GM18502 (cell line): ENCODE measurements around the gene ROGDI.

Experiments used
- ATAC-seq: cut with Tn5 transposase; IDR thresholded peaks from one replicate; pipeline ENCODE4 v1.9.1; 2021; ENCODE audit warnings: mild to moderate bottlenecking; ENCODE audit not compliant: unreplicated experiment, poor library complexity

The ROGDI gene

DNA sequence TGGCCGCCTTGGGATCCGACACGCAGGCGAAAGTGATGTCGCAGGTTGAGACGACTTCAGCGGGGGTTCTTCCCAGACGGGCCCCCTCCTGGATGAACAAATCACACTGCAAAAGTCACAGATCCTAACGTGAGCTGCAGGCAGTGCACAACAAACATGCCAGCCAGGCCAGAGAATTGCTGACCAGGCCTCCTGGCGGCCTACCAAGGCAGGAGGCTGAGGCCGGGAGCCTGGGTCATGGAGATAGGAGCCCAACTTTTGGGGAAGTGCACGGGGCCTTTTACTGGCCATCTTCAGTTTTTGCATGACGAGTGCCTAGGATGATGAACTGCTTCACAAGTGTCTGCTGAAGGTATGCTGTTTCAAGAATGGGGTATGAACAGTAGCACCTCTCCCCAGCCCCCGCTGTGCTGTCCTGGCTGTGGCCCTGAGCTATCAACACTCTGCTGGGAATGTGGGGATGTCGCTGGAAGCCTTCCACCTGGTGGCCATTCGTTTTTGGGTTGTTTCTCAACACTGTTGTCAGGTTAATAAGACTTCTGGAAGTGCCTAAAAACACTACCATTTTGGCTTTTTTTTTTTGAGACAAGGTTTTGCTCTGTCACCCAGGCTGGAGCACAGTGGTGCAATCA lies 12.2 kb upstream of the ROGDI start:
- ATAC-seq = no peak

DNA sequence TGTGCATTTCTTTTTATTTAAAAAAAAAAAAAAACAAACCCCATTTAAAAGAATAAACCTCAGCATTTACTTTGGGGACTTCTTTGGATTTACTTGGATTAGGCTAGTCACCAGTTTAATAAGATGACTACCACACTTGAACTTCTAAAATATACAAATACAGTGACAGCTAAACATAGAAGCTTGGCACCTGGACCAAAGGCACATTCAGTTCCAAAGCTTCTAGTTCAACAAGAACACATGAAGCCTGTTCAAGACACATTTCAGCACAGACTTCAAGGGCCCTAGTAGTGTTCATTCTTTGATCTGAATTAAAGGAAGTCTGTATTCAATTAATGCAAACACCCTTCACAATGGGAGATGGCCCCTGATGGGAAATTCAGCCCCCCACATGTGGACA lies 11.6 kb upstream of the ROGDI start:
- ATAC-seq = no peak

DNA sequence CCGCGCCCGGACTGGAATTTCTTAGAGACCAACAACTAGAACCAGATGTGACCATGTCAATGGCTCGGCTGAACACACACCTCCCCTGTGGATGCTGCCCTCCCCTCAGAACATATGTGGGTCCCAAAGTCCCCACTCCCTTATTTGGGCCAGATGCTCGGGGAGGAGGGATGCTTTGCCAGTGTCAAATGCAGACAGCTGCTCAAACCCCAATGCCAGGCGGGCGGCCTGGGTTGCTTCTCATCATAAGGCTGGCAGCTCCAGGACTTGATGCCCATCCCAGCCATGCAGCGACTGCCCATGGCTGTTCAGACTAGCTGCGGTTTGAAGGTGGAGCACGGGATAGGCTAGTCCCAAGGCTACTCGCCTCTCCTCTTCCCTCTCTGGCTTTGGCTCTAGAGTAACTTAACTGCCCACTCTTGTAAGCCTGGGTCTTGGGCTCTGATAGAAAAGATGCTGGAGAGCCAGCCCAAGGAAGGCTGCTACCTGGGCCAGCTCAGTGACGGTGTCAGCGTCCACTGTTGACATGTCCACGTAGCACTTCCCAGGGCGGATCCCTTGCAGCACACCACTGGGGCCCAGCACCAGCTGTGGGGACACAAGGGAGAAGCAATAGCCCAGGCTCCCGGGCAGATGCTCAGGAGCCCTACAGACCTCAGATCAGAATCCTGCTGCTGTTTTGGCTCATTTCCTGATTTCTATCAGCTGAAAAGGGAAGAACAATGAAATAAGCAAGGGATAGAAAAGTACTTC lies 11.0 kb upstream of the ROGDI start:
- ATAC-seq = no peak

DNA sequence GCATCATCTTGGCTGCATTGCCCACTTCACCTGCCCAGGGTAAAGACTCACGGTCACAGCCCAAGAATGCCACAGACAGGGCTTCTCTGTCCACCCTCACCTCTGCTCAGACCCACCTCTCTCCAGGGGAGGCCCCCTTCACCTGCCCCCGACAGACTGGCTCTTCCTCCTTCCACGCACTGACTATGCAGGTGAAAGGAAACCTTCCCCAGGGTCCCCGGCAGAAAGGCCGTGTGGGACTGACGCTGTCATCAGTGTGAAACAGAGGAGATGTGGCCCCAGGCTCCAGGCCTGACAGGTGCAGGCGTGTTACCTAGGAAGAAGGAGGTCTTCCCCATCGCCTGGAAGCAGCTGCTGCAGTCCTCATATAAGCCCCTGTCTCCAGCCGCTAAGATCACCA lies 9.3 kb upstream of the ROGDI start:
- no peak for ATAC-seq

DNA sequence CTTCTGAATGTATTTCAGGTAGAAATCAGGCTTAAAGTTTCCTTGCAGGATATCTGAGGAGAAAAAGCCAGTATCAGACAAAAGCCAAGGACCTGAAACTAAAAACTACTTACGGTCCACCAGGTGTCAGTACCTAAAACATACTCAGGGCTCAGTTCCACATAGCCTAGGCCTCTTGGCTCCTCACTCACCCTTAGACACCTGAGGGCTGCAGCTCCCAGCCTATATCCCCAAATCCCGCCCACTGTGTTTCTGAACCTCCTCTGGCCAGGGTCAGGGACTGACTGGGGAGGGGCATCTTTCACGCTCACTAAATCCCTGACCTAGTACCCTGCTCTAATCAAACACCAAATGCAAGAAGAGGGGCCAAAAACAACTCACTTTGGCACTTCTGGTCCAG lies 8.8 kb upstream of the ROGDI start:
- no peak for ATAC-seq

DNA sequence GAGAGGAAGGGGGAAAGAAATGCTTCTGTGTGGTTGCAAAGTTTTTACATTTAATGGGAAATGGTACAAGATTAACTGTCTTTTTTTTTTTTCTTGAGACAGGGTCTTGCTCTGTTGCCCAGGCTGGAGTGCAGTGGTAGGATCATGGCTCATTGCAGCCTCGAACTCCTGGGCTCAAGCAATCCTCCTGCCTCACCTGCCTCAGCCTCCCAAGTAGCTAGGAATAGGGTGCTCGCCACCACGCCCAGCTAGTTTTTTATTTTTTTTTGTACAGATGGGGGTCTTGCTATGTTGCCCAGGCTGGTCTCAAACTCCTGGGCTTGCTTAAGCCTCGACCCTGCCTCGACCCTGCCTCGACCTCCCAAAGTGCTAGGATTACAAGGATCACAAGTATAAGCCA lies 3.8 kb upstream of the ROGDI start:
- ATAC-seq = no peak

DNA sequence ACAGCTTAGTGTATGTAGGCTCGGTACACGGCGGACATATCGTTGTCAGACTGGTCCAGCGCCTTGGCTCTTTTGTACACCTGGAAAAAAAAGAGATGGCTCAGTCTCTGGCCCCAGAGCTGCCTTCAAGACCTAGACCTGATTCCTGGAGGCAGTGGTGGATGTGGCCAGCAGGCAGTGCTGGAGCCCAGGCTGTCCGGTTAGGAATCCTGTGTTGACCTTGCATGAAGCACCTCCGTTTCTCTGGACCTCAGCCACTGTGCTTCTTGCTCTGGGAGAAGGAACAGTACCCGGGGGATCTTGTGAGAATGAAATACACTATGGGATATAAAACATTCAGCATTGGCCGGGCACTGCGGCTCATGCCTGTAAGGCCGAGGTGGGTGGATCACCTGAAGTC lies 2.8 kb upstream of the ROGDI start:
- ATAC-seq = no peak

DNA sequence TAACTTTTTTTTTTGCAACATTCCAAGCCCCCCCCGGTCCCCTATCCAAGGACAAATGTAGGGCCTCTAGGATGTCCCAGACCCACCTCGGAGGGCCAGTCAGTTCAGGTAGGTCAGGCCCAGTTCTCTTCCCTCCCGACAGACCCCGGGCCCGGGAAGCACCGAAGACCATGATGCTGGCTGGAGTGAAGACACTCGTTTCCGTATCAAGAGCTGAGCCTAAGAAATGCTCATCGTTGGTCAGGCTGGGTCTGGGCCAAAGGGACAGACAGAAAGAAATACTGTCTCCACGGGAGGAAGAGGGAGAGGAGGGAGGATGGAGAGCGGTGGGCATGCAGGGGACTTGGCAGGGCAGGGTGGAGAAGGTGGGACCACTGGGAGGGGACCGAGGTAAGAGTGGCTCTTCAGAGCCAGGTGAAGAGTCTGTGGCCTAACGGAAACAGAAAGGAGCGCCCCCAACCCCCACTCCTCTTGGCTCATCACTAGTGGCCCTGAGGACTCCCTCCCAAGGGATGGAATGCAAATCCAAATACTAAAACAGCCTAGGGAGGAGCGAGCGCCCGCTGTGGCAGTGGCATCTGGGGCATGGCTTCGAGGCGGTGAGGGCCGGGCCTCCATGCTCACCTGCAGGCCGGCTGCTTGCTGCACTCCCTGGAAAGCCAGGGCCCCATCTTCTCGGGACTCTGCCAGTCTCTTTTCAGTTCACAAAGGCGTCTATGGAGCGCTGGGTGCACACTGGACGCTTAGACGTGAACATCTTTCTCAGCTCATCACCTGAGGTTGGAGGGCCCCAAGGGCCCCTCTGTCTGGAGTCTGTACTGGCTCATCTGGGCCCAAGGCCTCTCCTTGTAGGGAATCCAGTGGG lies 1.7 kb upstream of the ROGDI start:
- ATAC-seq = no peak

DNA sequence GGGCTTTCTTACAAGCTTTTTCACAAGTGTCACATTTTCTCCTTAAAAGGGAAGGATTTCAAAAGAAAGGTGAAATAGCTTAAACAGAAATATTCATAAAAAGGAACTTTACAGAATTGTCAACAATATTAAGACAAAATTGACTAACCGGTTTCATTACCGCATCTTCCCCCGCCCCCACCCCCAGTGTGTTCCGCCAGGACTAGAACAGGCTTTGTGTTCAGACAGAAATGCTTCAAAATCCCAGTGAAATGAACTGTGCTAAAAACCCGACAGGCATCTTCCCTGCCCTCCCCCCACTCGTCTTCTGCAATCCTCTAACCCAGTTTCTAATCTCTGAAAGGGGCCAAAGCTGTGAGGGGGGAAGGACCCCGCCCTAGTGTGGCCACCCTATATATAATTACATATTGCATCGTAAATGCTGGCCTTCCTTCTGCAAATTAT lies 990 bp upstream of the ROGDI start:
- ATAC-seq = no peak

DNA sequence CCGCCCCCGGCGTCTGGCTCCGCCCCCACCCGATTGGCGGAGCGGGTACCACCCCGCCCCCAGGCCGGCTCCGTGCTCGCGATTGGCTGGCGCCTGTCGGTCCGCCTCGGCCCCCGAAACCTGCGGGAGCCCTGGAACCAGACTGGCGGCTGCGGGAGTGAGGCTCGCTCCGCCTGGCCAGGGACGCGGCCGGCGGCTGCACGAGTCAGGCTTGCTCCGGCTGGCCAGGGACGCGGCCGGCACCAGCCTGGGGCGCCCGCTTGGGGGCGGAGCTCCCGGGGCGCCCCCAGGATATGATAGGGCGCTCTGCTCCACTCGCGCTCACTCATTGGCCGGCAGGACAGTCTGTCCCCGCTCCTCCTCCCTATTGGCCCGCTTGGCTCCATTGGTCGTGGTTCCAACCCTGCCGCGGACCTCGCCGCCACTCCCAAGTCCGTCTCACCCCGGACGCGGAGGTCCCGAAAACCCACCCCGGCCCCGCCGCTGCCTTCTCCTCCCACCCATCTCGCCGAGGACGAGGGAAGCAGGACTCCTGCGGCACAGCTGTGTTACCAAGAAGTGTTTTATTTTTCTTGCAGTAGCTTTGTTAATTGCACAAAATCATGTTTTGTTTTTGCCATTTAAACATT lies 340 bp upstream of the ROGDI start:
- ATAC-seq = peak; percentile 93

DNA sequence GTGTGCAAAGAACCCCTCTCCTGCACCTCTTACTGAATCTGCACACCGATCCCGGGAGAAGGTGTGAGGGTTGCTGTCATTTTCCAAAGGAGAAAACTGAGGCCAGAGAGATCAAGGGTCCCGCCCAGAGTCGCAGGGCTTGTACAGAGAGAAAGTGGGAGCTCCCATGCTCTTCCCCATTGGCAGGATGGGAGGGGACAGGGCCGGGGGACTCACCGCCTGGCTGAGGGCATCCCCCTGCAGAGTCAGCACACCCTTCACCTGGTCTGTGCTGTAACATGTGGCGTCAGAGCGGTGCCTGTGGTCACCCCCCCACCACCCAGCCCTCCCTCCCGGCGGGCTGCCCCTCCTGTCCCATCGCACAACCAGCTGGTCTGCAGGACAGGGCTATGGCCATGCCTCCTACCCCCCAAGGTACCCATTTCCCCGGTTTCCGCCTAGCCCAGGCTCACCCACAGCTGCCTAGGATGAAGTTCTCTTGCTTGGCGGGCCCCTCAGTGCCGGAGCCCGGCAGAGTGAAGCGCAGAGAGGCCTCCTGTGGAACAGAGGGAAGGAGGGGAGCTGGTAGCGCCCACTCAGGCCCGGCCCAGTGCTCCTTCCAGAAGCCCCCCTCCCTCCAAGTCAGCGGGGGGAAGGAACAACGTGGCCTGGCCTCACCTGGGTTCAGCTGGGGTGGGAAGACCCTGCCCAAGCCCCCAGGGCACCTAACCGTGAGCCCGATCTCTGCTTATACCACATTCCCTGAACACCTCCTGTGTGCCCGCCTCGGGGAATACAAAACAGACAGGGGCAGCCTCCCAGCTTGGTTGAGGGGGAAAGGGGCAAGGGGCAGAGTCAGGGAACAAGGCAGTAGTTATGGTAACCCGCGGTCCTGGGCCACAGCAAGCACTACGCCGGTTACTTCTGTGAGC lies 1.1 kb downstream of the ROGDI start:
- no peak for ATAC-seq

DNA sequence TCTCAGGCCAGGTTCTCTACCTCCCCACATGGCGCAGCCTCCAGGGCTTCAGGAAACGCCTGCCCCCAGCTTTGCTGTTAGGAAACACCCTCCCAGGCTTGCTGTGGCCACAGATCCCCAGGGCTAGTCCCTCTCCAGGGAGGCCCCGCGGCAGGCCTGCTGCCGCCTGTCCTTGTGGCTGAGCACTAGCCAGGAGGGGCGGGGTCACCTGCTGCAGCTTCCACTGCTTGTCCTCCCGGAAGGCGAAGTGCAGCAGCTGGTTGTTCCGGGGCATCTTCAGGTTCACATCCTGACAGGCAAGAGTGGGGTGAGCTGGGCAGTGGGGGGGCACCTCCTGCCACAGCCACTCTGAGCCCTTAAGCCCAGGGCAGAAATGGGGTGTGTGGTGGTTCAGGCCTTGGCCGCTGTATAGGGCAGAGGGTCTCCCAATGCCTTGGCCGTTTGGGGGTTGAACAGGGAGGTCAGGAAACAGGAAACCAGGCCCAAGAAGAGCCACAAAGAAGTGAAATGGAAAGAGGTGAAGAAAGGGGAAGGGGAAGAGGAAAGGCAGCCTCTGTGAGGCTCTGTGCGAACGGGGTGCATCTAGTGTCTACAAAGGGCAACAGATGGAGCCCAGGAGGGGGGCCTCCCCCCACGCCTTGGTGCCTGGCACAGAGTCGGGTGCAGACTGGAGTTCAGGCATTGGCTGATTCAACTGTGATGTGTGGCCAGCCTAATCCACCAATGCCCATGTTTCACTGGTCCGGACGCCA lies 2.0 kb downstream of the ROGDI start:
- no peak for ATAC-seq

DNA sequence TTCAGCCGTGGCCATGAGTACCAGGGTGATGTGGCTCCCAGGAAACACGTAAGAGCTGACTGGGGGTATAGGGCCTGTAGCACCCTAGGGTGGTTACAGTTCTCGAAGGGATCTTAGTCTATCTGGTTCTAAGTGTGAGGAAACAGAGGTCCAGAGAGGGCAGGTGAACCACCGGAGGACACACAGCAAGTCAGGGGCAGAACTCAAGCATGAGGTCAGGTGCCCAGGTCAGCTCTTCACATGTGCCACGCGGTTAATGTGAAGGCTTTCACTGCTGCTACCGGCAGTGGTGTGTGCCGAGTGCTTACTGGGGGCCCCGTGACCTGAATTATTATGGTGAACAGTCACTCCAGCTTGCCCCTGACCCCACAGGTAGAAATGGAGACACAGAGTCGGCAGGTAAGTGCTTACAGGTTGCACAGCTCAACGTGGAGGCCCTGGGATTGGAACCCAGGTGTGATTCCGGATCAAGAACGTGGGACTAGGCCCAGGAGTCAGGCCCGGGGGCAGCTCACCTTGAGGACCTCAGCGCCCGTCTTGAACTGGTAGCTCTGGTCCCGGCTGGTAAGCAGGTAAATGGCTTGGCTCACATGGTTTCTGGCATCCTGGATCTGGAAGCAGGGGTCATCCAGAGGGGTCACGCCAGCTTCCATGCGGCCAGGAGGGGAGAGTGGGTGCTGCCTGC lies 3.1 kb downstream of the ROGDI start:
- ATAC-seq = no peak

DNA sequence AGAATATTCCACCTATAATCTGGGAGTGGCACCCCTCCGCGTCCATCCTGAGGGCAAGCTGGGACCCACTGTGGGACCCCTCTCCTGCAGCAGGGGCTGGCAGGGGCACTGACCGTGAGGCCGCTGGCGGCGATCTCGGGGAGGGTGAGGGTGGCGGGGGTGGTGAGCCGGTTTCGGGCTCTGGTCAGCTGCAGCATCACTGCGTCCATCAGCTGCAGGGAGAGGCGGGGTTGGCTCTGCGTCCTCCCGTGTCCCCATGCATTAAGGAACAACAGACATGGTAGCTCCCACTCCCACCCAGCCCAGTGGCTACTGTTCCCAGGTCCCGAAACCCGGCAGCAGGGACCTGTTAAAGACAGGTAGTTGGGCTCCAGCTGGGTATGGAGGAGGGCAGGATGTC lies 4.0 kb downstream of the ROGDI start:
- ATAC-seq = no peak

DNA sequence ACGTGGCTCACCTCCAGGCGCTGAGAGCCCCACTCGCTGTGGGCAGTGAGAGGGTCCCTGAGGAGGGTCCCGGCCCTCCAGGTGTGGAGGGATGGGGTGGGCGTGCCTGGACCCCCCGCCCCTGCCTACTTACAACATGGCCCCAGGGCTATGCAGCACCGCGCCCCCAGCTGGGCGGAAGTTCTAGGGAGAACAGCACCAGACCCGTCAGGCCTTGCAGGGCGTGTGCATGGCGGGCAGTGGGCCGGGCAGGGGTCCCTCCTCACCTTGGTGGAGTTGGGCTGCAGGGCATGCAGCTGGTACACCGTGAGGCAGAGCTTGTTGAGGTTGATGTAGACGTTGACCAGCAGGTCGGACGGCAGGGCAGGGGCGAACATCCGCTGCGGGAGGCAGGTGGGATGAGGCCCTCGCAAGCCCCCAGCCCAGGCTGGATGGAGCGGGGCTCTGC lies 4.6 kb downstream of the ROGDI start:
- no peak for ATAC-seq

DNA sequence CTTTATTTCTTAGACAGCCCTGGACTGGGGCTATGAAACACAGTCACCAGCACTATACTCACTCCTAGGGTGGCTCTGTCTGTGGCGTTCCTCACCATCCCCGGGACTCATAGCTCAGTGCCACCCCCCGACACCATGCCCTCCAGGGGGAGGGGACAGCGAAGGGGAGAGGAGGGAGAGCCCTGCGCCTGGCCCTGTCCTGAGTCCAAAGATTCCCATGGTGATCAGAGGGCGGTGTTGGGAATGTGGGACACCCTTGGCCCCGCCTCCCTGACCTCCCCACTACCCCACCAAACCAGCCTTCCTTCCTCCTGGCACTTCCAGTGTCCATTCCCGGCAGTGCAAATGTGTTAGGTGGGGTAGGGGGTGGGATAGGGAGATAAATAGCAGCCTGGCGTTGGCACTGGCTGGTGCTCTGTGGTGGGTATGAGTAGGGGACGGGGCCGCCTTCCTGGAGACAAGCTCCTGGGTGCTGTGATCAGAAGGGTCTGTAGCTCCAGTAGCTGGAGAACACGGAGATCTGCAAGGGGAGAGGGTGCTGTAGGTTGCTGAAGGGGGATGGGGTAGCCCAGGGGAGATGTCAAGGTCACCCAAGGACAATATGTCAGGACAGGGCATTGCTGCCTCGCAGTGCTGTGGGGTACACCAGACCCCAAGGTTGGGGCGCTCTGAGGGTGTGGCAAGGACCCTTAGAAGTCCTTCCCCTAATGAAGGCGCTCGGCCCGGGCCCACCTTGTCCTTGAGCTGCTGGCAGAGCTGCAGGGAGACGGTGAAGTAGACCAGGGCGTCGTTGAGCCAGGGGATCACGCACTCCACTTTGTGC lies 5.2 kb downstream of the ROGDI start:
- ATAC-seq = no peak

DNA sequence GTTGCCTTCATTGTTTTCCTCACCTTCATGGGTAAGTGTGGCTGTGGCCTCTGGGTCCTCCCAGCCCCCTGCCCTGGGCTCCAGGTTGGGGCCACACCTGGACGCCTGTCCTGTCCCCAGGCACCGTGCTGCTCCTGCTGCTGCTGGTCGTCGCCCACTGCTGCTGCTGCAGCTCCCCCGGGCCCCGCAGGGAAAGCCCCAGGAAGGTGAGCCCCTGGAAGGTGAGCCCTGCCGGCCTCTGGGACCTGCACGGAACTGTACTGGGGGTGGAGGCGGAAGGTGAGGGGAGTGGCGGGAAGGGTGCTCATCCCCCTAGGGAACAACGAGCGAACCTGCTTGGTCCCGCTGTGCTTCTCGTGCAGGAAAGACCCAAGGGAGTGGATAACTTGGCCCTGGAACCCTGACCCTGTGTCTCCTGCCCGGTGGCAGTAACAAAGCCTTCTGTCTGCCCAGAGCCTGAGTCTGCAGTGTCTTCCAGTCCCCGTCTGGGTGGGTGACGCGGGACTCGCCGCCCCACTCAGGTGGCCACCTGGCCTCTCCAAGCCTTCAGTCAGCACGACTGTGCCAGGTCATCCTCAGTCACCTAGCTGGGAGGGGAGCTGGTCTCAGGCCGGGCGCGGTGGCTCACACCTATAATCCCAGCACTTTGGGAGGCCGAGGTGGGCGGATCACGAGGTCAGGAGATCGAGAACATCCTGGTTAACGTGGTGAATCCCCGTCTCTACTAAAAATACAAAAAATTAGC lies 6.4 kb downstream of the ROGDI start:
- no peak for ATAC-seq
